Activated naive CD8-positive, alpha-beta T cell treated with anti-CD3 and anti-CD28 coated beads, Interleukin-2, amount 50 U/mL, for 24 hours (primary cell): ENCODE results near the gene CSRP1.

Experiments
- ATAC-seq: fragments of 150-1000 bp; cut with Tn5 transposase; one replicate; pipeline ENCODE4 v1.10.0; 2021
- DNase-seq: peaks from one replicate; pipeline ENCODE4 v3.0.0; 2021
- H3K27ac Mint-ChIP-seq: one replicate; pipeline ENCODE4 v1.8.0; 2021; ENCODE audit warnings: mild to moderate bottlenecking, mixed read lengths
- H3K27me3 Mint-ChIP-seq: one replicate; pipeline ENCODE4 v1.8.0; 2021; ENCODE audit warnings: mixed read lengths
- H3K36me3 Mint-ChIP-seq: one replicate; pipeline ENCODE4 v1.8.0; 2021; ENCODE audit warnings: low read depth, mixed read lengths
- H3K4me1 Mint-ChIP-seq: one replicate; pipeline ENCODE4 v1.8.0; 2021; ENCODE audit warnings: mixed read lengths
- H3K4me3 Mint-ChIP-seq: one replicate; pipeline ENCODE4 v1.8.0; 2021; ENCODE audit warnings: mild to moderate bottlenecking, moderate library complexity, mixed read lengths
- H3K9me3 Mint-ChIP-seq: one replicate; pipeline ENCODE4 v1.8.0; 2021; ENCODE audit warnings: mixed read lengths

The CSRP1 gene

DNA sequence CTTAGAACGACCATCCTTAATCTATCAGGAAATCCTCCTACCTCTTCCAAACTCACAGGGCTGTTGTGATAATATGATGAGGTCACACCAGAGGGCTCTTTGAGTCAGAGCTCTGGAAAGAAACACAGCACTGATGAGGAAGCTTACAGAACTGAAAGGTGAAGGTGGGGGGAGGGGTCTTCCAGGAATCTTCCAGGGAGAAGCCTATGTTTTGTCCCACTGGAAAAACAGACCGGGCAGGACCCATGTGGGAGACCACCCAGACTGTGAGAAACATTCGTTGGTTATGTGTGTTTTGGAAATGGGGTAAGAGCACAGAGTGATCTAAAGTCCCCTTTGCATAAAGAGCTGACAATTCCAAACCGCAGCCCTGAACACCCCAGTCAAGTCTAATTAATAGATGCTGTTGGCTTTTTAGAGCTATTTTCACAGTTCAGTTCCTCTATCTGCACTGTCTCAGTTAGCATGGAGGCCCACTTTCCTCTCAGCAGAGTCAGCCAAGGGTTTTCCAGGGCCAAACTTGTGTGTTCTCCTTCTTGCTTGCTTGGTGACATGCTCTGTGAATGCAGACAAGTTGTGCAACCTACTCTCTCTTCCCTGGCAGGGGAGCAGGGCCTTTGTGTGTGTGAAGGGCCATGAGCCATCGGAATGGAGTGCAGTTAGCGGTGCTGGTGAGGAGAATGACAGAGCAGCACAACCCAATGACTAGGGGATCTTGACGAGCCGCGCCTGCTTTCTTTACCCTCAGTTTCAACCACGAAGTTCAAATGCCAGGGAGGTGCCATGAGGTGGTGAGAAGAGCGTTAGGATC lies 50.2 kb downstream of the CSRP1 start:
- H3K27ac Mint-ChIP-seq = no peak overlapping the region
- H3K4me3 Mint-ChIP-seq = no peak overlapping the region
- ATAC-seq (no peak), DNase-seq (no peak)
- no peaks in the 10 kb centered on the region for H3K36me3 Mint-ChIP-seq
- H3K9me3 Mint-ChIP-seq = no peaks in the 10 kb centered on the region
- peaks cover 10% of the 10 kb centered on the region for H3K4me1 Mint-ChIP-seq
- H3K27me3 Mint-ChIP-seq = peaks cover 13% of the 10 kb centered on the region

DNA sequence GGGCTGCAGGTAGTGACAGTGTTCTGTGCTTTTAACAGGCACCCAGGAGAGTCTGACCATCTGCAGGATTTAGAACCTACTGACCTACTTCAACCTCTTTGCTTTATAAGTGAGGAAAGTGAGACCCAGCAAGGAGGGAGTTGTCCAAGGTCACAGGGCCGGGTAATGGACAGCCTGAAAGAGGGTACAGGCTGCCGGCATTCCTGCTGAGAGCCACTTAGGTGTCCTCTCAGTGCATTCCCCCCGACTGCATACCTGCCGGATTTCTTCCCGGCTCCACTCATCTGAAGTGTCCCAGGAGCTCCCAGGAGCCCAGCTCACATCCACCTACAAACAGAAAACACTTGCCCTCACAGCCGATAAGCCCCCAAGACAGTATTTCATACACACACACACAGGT lies 51.8 kb downstream of the CSRP1 start:
- H3K27me3 Mint-ChIP-seq = peaks cover 16% of the 10 kb centered on the region
- H3K4me1 Mint-ChIP-seq = peaks cover 10% of the 10 kb centered on the region
- H3K27ac Mint-ChIP-seq = no peak overlapping the region
- DNase-seq (no peak), ATAC-seq (no peak)
- no peaks in the 10 kb centered on the region for H3K36me3 Mint-ChIP-seq
- H3K9me3 Mint-ChIP-seq = no peaks in the 10 kb centered on the region
- H3K4me3 Mint-ChIP-seq = no peak overlapping the region

DNA sequence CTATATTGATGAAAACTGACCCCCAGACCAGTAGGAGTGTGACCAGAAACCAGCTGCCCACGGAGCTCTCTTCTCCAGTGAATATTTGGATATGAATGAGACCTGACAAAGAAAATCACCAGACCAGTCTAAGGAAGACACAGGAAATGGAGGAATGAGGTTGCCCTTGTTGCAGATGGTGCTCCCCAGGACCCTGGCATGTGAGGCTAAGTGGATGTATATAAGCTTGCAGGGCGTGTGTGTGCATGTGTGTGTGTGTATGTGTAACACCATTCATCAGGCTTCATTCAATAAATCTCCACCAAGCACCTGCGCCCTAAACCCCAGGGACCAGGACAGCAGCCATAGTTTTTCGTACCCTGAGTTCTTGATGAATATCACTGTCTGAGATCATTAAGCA lies 52.3 kb downstream of the CSRP1 start:
- Mint-ChIP-seq H3K9me3 (no peaks in the 10 kb centered on the region), H3K27me3 (peaks cover 19% of the 10 kb centered on the region), H3K27ac (no peak overlapping the region), H3K4me1 (peaks cover 10% of the 10 kb centered on the region), H3K4me3 (no peak overlapping the region), H3K36me3 (no peaks in the 10 kb centered on the region)
- no peak for ATAC-seq
- no peak for DNase-seq

- no peak for ATAC-seq
- H3K27me3 Mint-ChIP-seq = peaks cover 17% of the 10 kb centered on the region
- no peaks in the 10 kb centered on the region for H3K36me3 Mint-ChIP-seq
- H3K4me1 Mint-ChIP-seq = peaks cover 12% of the 10 kb centered on the region
- H3K27ac Mint-ChIP-seq = no peak overlapping the region
- no peaks in the 10 kb centered on the region for H3K9me3 Mint-ChIP-seq
- no peak overlapping the region for H3K4me3 Mint-ChIP-seq
- DNase-seq = no peak
Observed at GRCh38 chr1:201452866-201453265, 54.1 kb downstream of the CSRP1 start.

DNA sequence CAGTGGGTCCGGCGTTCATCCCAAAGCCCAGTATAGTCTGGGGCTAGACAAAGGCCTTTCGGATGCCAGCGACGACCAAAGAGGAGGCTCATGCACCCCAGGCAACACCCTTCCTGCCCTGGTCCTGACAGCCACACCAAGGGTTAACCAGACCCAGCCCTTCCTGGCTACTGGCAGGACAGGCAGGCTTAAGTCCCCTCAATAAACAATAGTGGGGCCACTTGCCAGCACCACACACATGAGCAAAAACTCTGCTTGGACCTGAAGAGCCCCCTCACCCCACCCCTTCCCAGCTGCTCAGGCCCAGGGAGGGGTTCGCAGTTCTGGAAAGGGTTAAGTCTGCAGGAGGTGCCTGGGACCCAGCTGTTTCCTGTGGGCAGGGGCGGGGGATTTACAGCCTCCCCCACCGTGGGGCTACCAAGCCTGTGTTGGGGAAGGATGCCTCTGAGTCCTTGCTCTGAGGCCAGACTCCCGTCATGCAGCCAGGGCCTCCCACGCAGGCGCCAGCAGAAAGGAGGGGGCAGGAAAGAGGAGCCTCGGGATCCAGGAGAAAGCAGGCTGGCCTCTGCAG lies 56.1 kb downstream of the CSRP1 start:
- Mint-ChIP-seq H3K4me1 (peaks cover 10% of the 10 kb centered on the region), H3K27ac (no peak overlapping the region), H3K4me3 (no peak overlapping the region), H3K9me3 (no peaks in the 10 kb centered on the region), H3K36me3 (no peaks in the 10 kb centered on the region), H3K27me3 (peaks cover 18% of the 10 kb centered on the region)
- ATAC-seq = no peak
- DNase-seq = no peak

DNA sequence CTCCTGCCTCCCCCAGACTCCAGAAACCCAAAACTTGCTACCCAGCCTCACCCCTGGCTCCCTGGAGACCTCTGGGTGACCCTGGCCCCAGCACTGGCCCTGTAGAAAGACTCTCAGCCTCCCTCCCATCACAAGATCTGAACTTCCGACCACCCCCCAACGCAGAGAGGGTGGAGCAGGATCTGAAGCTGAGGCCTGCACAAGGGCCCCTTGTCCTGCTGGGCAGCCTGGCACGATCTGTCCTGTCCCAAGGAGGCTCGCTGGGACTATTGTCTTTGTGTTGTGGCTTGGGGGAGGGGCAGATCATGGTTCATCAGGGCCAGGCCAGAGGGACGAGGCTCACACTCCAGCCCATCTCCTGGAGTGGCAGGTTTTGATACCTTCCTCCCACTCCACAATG lies 57.9 kb downstream of the CSRP1 start:
- ATAC-seq (no peak), DNase-seq (no peak)
- Mint-ChIP-seq H3K4me1 (peaks cover 6% of the 10 kb centered on the region), H3K36me3 (no peaks in the 10 kb centered on the region), H3K27me3 (peaks cover 15% of the 10 kb centered on the region), H3K27ac (no peak overlapping the region), H3K9me3 (no peaks in the 10 kb centered on the region), H3K4me3 (no peak overlapping the region)

DNA sequence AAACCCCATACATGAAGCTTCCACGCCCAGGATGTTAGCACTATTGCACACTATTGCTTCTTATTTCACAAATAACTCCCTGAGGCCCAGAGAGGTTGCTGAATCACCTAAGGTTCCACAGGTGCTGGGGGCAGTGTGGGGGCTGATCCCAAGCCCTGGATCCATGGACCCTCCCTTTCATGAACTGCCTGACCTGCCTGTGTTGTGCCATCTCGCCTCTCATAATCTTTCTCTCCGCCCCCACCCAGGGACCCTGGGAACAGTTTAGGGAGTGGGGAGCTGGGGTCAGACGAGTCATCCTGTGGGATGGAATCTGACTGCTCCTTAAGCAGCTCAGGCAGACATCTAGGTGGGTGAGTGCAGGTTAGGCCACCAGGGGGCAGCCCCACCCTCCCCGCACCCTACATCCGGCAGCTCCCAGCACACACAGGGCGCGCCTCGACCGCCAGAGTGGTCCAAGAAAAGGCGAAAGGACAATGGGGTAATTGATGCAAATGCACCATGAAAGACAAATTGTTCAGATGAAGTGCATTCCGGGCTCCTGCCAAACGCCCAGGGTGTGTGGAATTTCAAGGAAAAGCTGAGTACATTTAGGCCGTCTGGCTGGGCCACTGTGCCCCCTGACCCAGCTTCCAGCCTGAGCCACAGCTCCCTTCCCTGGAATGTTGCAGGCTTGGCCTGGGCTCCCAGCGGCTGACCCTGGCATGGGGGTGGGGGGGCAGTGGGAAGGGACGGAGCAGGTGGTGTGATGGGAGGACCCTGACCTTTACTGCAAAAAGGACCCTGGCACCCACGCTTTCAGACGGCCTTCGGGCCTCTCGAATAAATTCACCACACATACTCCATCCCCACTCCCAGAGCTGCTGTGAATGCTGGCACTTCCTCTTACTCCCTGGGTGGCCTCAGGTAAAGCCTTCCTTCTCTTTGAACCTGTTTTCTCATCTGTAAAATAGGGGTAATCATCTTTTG lies 58.7 kb downstream of the CSRP1 start:
- H3K4me3 Mint-ChIP-seq = no peak overlapping the region
- no peaks in the 10 kb centered on the region for H3K36me3 Mint-ChIP-seq
- ATAC-seq (peak; percentile 90), DNase-seq (peak; percentile 75)
- H3K4me1 Mint-ChIP-seq = peaks cover 4% of the 10 kb centered on the region
- H3K27me3 Mint-ChIP-seq = peaks cover 18% of the 10 kb centered on the region
- no peaks in the 10 kb centered on the region for H3K9me3 Mint-ChIP-seq
- H3K27ac Mint-ChIP-seq = no peak overlapping the region

DNA sequence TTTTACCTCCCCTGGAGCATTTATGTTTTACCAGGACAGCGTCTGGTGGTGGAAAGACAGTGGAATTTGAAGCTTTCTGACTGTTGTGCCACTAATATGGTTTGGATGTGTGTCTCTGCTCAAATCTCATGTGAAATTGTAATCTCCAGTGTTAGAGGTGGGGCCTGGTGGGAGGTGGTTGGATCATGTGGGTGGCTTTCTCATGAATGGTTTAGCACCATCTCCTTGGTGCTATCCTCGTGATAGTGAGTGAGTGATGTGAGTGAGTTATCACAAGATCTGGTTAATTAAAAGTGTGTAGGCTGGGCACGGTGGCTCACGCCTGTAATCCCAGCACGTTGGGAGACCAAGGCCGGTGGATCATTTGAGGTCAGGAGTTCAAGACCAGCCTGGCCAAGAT lies 61.6 kb downstream of the CSRP1 start:
- ATAC-seq = no peak
- no peaks in the 10 kb centered on the region for H3K9me3 Mint-ChIP-seq
- H3K4me3 Mint-ChIP-seq = no peak overlapping the region
- DNase-seq = no peak
- H3K27ac Mint-ChIP-seq = no peak overlapping the region
- H3K36me3 Mint-ChIP-seq = no peaks in the 10 kb centered on the region
- peaks cover 10% of the 10 kb centered on the region for H3K27me3 Mint-ChIP-seq
- H3K4me1 Mint-ChIP-seq = peaks cover 4% of the 10 kb centered on the region

DNA sequence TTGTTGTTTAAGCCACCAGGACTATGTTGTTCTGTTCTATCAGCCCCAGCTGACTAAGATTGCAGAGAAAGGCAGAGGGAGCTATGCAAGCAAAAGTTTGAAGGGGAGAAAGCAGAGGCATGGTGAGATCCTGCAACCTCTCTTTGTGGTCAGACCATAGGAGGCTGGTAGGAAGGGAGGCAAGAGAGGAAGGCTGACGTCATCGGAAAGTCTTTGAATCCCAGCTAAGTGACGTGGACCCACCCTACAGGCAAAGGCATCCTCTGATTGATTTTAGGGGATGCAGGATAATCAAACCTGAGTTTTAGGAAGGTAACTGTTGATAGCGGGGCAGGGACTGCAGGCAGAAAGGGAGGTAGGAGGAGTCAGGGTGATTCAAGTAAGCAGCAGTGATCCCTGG lies 62.1 kb downstream of the CSRP1 start:
- DNase-seq (no peak), ATAC-seq (no peak)
- Mint-ChIP-seq H3K9me3 (no peaks in the 10 kb centered on the region), H3K27me3 (peaks cover 9% of the 10 kb centered on the region), H3K36me3 (no peaks in the 10 kb centered on the region), H3K4me1 (peaks cover 4% of the 10 kb centered on the region), H3K4me3 (no peak overlapping the region), H3K27ac (no peak overlapping the region)

DNA sequence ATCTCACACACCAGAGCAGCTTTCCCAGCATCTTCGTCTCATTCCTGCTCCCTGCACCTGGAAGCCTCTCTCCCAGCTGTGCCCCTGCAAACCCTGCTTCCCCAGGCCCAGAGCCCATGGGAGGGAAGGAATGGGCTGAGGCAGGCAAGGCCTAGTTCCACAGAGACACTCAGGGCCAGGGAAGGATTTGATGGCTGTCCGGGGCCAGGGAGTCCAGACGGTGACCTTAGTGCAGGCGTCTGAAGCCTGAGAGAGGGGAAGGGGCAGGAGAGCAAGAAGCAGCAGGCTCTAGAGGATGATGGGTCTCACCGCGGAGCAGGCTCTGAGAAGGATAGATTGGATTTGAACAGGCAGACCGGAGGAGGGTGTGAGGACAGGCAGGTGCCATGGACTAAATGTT lies 63.2 kb downstream of the CSRP1 start:
- peaks cover 12% of the 10 kb centered on the region for H3K27me3 Mint-ChIP-seq

DNA sequence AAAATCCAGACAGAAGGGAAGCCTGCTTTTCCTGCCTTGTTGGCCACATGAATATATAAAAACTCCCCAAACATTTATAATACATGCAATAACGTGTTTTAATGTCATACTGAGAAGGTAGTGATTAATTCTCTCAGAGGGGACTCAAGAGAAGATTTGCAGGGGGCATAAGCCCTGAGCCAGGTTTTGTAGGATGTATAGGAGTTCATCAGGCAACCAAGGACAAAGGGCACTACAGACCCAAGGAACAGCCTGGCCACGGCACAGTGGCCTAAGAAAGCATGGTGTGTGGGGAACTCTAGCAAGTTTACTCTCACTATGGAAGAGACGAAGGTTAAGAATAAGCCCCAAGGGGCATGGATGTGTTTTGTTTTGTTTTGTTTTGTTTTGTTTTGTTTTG lies 70.0 kb downstream of the CSRP1 start:
- H3K9me3 Mint-ChIP-seq = no peaks in the 10 kb centered on the region
- DNase-seq = no peak
- H3K4me3 Mint-ChIP-seq = no peak overlapping the region
- H3K27me3 Mint-ChIP-seq = peaks cover 20% of the 10 kb centered on the region
- no peaks in the 10 kb centered on the region for H3K36me3 Mint-ChIP-seq
- no peak overlapping the region for H3K27ac Mint-ChIP-seq
- H3K4me1 Mint-ChIP-seq = peaks cover 5% of the 10 kb centered on the region
- ATAC-seq = no peak

More for the DNA sequence above, 63.2 kb downstream of the CSRP1 start:
- Mint-ChIP-seq H3K4me1 (peaks cover 4% of the 10 kb centered on the region), H3K9me3 (no peaks in the 10 kb centered on the region), H3K27ac (no peak overlapping the region), H3K4me3 (no peak overlapping the region), H3K36me3 (no peaks in the 10 kb centered on the region)
- DNase-seq = no peak
- no peak for ATAC-seq

DNA sequence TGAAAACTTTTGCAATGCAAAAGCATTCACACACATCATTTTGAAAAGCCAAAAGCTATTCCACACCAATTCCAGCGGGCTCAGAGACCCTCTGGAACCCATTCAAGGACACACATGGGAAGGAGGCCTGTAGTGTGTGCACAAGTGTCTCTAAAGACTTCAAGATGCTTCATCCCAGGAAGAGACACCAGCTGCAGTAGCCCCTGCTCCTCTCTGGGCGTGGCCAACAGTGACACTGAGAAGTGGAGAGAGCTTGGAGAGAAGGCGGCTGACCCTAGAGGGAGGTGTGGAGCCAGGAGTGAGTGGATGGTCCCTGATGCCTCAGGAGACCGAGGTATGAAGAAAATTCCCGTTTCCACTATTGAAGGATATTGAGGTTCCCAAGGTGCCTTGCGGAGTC lies 70.5 kb downstream of the CSRP1 start:
- no peaks in the 10 kb centered on the region for H3K9me3 Mint-ChIP-seq
- DNase-seq = no peak
- no peak overlapping the region for H3K4me3 Mint-ChIP-seq
- ATAC-seq = no peak
- peaks cover 20% of the 10 kb centered on the region for H3K27me3 Mint-ChIP-seq
- peaks cover 5% of the 10 kb centered on the region for H3K4me1 Mint-ChIP-seq
- H3K36me3 Mint-ChIP-seq = no peaks in the 10 kb centered on the region
- no peak overlapping the region for H3K27ac Mint-ChIP-seq

DNA sequence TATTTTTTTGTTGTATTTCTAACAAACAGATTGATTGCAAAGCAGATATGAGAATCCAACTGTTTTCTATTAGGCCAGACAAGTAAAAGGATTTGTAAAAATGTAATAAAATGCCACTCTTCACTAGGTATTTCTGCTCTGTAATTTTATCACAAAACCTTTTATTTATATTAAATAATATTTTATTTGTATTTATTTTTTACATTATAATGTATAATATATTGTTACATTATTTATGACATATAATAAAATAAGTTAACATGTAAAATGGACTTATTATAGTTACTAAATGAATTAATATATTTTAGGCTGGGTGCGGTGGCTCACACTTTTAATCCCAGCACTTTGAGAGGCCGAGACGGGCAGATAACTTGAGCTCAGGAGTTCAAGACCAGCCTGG lies 72.7 kb downstream of the CSRP1 start:
- no peak for ATAC-seq
- H3K4me1 Mint-ChIP-seq = peaks cover 5% of the 10 kb centered on the region
- no peaks in the 10 kb centered on the region for H3K36me3 Mint-ChIP-seq
- no peaks in the 10 kb centered on the region for H3K9me3 Mint-ChIP-seq
- no peak overlapping the region for H3K4me3 Mint-ChIP-seq
- H3K27me3 Mint-ChIP-seq = peaks cover 17% of the 10 kb centered on the region
- DNase-seq = no peak
- no peak overlapping the region for H3K27ac Mint-ChIP-seq

DNA sequence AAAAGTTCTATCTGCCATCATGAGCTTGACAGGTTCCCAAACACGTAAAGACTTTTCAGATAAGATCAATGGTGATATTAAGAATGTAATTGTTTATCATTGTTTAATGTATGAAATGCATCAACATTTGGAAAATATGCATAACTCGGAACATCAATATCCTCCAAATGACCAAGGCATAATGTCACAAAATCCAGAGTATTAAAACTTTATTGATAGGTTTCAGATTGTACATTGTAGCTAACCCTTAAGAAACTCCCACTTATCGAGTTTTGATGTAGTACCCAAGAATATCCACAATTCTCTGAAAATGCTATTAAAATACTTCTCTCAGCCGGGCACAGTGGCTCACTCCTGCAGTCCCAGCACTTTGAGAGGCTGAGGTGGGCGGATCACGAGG lies 73.3 kb downstream of the CSRP1 start:
- no peak overlapping the region for H3K4me3 Mint-ChIP-seq
- H3K9me3 Mint-ChIP-seq = no peaks in the 10 kb centered on the region
- ATAC-seq (no peak), DNase-seq (no peak)
- H3K36me3 Mint-ChIP-seq = no peaks in the 10 kb centered on the region
- H3K27ac Mint-ChIP-seq = no peak overlapping the region
- H3K27me3 Mint-ChIP-seq = peaks cover 17% of the 10 kb centered on the region
- peaks cover 5% of the 10 kb centered on the region for H3K4me1 Mint-ChIP-seq
